Breast epithelium (tissue), 3 donors: ENCODE results near the gene TSPAN17.

ENCODE experiments used
- CTCF ChIP-seq, 3 donors: fragments of 450-650 bp; IDR thresholded peaks; one replicate each; pipeline ENCODE4 v1.5.1; 2016 to 2017; ENCODE audit warnings: antibody characterized with exemption in 3 of 3, mild to moderate bottlenecking in 3 of 3, moderate library complexity in 3 of 3
- POLR2A ChIP-seq: fragments of 450-650 bp; IDR thresholded peaks from one replicate; pipeline ENCODE4 v1.6.1; 2016; ENCODE audit warnings: antibody characterized with exemption, mild to moderate bottlenecking, moderate library complexity
- POLR2AphosphoS5 ChIP-seq, 3 donors: sonication (generic); formaldehyde crosslinking; IDR thresholded peaks; one replicate each; pipeline ENCODE4 v1.6.1; 2017; ENCODE audit warnings: antibody characterized with exemption in 3 of 3

- TF ChIP-seq POLR2AphosphoS5 (IDR thresholded peaks at IDR 0.05) = no peak
- peak in 1 of 3 donors; percentile 15 for TF ChIP-seq CTCF (IDR thresholded peaks at IDR 0.05)
- no peak for TF ChIP-seq POLR2A
These were observed 37.4 kb upstream of the TSPAN17 start, which contains the start of gene GPRIN1 for GRCh38 chr5:176609724-176610434.
